Activated CD4-positive, alpha-beta T cell treated with anti-CD3 and anti-CD28 coated beads for 36 hours (primary cell): ENCODE data around the gene IRAK3. TPM values are rescaled to one million over a fixed set of nuclear protein-coding genes. Genes with fewer than 3 reads are reported as not detected.
"Not testable (repeated sequence)": the region's sequence is repeated elsewhere in the genome, so short reads cannot be mapped to it uniquely, and the experiment has no call there.

Source experiments
- ATAC-seq: fragments of 200-7000 bp; cut with Tn5 transposase; one replicate; pipeline ENCODE4 v1.10.0; 2021; ENCODE audit warnings: mild to moderate bottlenecking, moderate library complexity
- CTCF ChIA-PET: fragments of 350-600 bp; sonication (Branson Sonifier 250); formaldehyde crosslinking; loops from one replicate; lab custom pipeline; 2021; ENCODE audit warnings: antibody characterized with exemption; lab: Charles Lee
- POLR2A ChIA-PET: fragments of 350-600 bp; sonication (Branson Sonifier 250); formaldehyde crosslinking; loops from one replicate; lab custom pipeline; 2021; ENCODE audit warnings: antibody characterized with exemption, inconsistent platforms; lab: Charles Lee
- DNase-seq: peaks from one replicate; pipeline ENCODE4 v3.0.0-alpha.2; 2020
- H3K27ac Mint-ChIP-seq: one replicate; pipeline ENCODE4 v1.8.0; 2021; ENCODE audit warnings: mixed read lengths
- H3K27me3 Mint-ChIP-seq: one replicate; pipeline ENCODE4 v1.8.0; 2021; ENCODE audit warnings: mixed read lengths
- H3K36me3 Mint-ChIP-seq: one replicate; pipeline ENCODE4 v1.8.0; 2021; ENCODE audit warnings: low read depth, mixed read lengths
- H3K4me1 Mint-ChIP-seq: one replicate; pipeline ENCODE4 v1.8.0; 2021; ENCODE audit warnings: mixed read lengths
- H3K4me3 Mint-ChIP-seq: one replicate; pipeline ENCODE4 v1.8.0; 2021; ENCODE audit warnings: mild to moderate bottlenecking, moderate library complexity, mixed read lengths
- H3K9me3 Mint-ChIP-seq: one replicate; pipeline ENCODE4 v1.8.0; 2021; ENCODE audit warnings: low read depth, mixed read lengths
- intact Hi-C, 2 experiments: fragments of 100-400 bp; cut with DNase I in 1 of 2; cut with micrococcal nuclease in 1 of 2; formaldehyde crosslinking; loops; one replicate each; pipeline versions ENCODE4 v1.14.2 to v1.15.1; 2022 to 2024; cut with DNase I, micrococcal nuclease
- total RNA-seq, 2 experiments: library from RNA; stranded (reverse); gene quantifications; one replicate each; pipeline ENCODE4 v1.2.3, GENCODE V29; 2021

The IRAK3 gene
- total RNA-seq, 2 experiments from 2014 or later: 0.82 to 1.1 TPM

DNA sequence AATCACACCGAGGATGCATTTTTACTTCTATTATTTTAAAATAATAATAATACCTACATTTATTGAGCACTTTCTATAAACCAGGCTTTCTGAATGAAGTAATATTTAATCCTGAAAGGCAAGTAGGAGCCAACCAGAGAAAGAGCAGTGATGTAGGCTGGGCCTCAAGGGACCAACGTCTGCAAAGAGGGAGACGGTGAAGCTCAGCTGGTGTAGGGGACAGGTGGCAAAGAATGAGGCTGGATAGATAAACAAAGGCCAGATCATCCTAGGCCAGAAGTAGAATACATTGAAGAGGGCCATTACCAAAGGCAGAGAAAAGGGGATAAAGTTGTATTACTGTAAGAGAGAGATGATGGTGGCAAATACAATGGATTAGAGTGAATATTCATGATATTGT lies 18.4 kb upstream of the IRAK3 start:
- Mint-ChIP-seq H3K9me3 (peaks cover 4% of the 10 kb centered on the region), H3K27ac (peak overlapping the region; percentile 99), H3K4me1 (peaks cover 34% of the 10 kb centered on the region), H3K4me3 (peak overlapping the region; percentile 86), H3K27me3 (no peaks in the 10 kb centered on the region), H3K36me3 (peaks cover 32% of the 10 kb centered on the region)
- DNase-seq: no peak
- intact Hi-C loops: no loop called here
- POLR2A ChIA-PET: interaction anchor here (0.7 kb wide), 1 partner anchor 133 kb away, joined by 3 read pairs; no protein-coding TSS in a partner anchor
- CTCF ChIA-PET: interaction anchor here (3.3 kb wide), 1 partner anchor 65 kb away, joined by 10 read pairs; no protein-coding TSS in a partner anchor
- ATAC-seq: no peak

DNA sequence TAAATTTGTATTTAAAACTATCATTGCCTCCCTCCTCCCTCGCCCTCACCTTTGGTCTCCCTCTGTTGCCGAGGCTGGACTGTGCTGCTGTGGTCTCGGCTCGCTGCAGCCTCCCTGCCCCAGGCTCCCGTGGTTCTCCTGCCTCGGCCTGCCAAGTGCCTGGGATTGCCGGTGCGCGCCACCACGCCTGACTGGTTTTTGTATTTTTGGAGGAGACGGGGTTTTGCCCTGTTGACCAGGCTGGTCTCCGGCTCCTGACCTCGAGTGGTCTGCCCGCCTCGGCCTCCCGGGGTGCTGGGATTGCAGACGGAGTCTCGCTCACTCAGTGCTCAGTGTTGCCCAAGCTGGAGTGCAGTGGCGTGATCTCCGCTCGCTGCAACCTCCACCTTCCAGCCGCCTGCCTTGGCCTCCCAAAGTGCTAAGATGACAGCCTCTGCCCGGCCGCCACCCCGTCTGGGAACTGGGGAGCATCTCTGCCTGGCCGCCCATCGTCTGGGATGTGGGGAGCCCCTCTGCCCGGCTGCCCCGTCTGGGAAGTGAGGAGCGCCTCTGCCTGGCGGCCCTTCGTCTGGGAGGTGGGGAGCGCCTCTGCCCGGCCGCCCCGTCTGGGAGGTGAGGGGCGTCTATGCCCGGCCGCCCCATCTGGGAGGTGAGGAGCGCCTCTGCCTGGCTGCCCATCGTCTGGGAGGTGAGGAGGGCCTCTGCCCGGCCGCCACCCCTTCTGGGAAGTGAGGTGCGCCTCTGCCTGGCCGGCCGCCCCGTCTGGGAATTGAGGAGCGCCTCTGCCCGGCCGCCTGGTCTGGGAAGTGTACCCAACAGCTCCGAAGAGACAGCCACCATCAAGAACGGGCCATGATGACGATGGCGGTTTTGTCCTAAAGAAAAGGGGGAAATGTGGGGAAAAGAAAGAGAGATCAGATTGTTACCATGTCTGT lies 14.4 kb upstream of the IRAK3 start:
- H3K27ac Mint-ChIP-seq, DNase-seq, intact Hi-C loops, H3K36me3 Mint-ChIP-seq, H3K9me3 Mint-ChIP-seq, ATAC-seq, H3K4me1 Mint-ChIP-seq, CTCF ChIA-PET, H3K4me3 Mint-ChIP-seq: not testable (repeated sequence)
- peaks cover 11% of the 10 kb centered on the region for H3K27me3 Mint-ChIP-seq
- POLR2A ChIA-PET: interaction anchor here (0.6 to 0.7 kb wide), 2 partner anchors 7 to 12 kb away, joined by 3 read pairs; no protein-coding TSS in a partner anchor

DNA sequence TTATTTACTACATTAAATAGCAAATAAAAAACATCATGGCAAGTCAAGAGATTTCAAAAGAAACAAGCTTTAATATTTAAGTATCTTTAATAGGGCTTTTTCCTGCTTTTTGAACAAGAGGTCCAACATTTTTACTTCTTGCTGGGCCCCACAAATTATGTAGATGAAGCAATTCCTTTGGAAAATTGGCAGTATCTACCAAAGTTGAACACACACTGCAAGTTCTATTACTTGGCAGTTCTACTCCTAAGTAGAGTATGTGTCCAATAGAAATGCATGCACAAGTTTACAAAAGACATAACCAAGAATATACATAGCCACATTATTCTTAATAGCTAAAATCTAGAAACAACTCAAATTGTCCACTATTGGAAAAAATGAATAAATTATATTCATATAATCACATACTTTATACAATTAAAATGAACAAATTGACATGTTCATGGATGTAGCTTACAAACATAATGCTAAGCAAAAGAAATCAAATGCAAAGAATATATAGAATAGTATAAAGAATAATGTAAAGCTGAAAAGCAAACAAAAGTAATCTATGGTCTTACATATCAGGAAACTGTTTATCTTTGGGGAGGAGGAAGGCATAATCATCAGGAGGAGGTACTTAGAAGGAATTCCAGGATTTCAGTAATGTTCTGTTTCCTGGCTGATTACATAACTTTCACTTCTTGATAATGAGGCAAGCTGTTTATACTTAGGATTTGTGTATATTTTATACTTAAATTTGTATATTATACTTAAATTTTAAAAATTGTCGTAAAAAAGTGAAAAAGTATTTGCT lies 12.7 kb upstream of the IRAK3 start:
- DNase-seq (no peak), ATAC-seq (no peak)
- intact Hi-C loops: no loop called here
- POLR2A ChIA-PET: no interaction called here
- CTCF ChIA-PET: interaction anchor here (0.6 to 1.2 kb wide), 5 partner anchors 25 to 251 kb away, joined by 3 to 4 read pairs (median 3); no protein-coding TSS in a partner anchor
- no peaks in the 10 kb centered on the region for H3K4me1 Mint-ChIP-seq
- H3K36me3 Mint-ChIP-seq: no peaks in the 10 kb centered on the region
- peaks cover 11% of the 10 kb centered on the region for H3K27me3 Mint-ChIP-seq
- no peak overlapping the region for H3K27ac Mint-ChIP-seq
- H3K4me3 Mint-ChIP-seq: no peak overlapping the region
- H3K9me3 Mint-ChIP-seq: no peaks in the 10 kb centered on the region

DNA sequence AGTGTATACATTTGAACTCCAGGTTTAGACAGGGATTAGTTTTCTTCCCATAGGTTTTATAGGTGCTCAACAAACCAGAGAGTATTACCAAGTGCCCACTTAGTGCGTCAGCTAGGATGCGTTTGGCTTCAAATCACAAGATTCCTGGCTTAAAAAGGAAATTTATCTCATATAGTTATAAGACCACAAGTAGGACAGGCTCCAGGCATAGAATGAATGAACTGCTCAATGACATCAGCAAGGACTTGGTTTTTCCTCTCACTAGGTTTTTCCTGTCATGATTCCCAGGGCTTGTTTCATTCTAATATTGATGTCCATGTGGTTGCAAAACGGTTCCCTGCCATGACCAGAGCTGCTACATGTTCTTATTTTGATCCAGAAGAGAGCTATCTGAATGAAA lies 6.1 kb upstream of the IRAK3 start:
- ATAC-seq: no peak
- no peak for DNase-seq
- ChIA-PET CTCF (no interaction called here), POLR2A (no interaction called here)
- H3K27ac Mint-ChIP-seq: no peak overlapping the region
- intact Hi-C loops: no loop called here
- H3K9me3 Mint-ChIP-seq: peaks cover 2% of the 10 kb centered on the region
- H3K27me3 Mint-ChIP-seq: peaks cover 28% of the 10 kb centered on the region
- peaks cover 5% of the 10 kb centered on the region for H3K4me1 Mint-ChIP-seq
- peaks cover 5% of the 10 kb centered on the region for H3K36me3 Mint-ChIP-seq
- no peak overlapping the region for H3K4me3 Mint-ChIP-seq

DNA sequence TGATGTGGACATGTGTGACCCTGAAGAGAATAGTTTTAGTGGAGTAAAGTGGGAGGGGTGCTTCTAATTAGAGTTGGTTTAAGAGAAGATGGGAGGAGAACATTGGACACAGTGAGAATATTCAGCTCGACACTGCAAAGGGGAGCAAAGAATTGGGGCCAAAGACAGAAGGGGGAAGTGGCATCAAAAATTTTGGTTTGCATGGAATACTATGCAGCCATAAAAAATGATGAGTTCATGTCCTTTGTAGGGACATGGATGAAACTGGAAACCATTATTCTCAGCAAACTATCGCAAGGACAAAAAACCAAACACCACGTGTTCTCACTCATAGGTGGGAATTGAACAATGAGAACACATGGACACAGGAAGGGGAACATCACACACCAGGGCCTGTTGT lies 4.2 kb upstream of the IRAK3 start:
- ATAC-seq, DNase-seq, intact Hi-C loops, H3K36me3 Mint-ChIP-seq, H3K27ac Mint-ChIP-seq, H3K4me1 Mint-ChIP-seq, H3K4me3 Mint-ChIP-seq, H3K9me3 Mint-ChIP-seq, POLR2A ChIA-PET: not testable (repeated sequence)
- H3K27me3 Mint-ChIP-seq: peaks cover 27% of the 10 kb centered on the region
- CTCF ChIA-PET: interaction anchor here (0.7 to 1.2 kb wide), 2 partner anchors 30 to 54 kb away, joined by 3 read pairs; partner anchors contain the start of gene LLPH

DNA sequence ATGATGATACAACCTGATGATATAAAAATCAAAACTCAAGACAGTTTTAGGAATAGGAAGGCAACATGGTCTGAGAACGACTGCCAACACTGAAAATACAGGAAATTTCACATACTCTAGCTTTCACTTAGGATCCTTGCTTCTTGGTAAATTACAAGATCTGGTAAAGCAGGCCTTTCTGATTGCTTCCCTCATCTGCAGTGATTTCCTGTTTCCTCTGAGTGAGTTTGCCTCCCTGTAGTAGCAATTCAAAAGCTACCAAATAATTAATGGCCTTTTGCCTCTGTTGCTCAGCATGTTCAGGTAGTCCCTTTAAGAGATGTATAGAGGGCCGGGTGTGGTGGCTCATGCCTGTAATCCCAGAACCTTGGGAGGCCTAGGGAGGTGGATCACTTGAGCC lies 2.0 kb upstream of the IRAK3 start:
- DNase-seq: no peak
- Mint-ChIP-seq H3K4me1 (peaks cover 7% of the 10 kb centered on the region), H3K4me3 (no peak overlapping the region), H3K36me3 (peaks cover 5% of the 10 kb centered on the region), H3K27ac (no peak overlapping the region), H3K27me3 (peaks cover 45% of the 10 kb centered on the region), H3K9me3 (peaks cover 2% of the 10 kb centered on the region)
- intact Hi-C loops: no loop called here
- ATAC-seq: no peak
- POLR2A ChIA-PET: interaction anchor here (0.6 kb wide), 1 partner anchor 13 kb away, joined by 3 read pairs; no protein-coding TSS in a partner anchor
- CTCF ChIA-PET: no interaction called here

DNA sequence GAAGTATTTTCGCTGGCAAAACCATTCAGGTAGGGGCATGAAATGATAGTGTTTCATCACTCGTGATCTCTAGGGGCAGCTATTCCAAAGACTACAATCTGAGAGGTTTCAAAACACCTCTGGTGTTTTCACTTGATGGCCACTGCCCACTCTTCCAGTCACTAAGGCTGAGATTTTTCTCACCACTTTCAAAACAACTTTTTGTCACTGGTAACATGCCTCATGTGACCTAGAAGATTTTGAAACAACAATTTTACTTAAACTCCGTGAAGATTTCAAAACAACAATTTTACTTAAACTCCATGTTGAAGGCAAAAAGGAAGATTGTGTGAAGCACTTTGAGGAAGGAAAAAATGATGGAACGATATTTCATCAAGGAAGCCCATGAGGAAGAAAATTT lies 1.2 kb upstream of the IRAK3 start:
- Mint-ChIP-seq H3K4me3 (no peak overlapping the region), H3K27ac (no peak overlapping the region), H3K9me3 (peaks cover 2% of the 10 kb centered on the region), H3K27me3 (peaks cover 42% of the 10 kb centered on the region), H3K4me1 (peaks cover 7% of the 10 kb centered on the region), H3K36me3 (peaks cover 5% of the 10 kb centered on the region)
- ChIA-PET POLR2A (no interaction called here), CTCF (no interaction called here)
- ATAC-seq (no peak), DNase-seq (no peak)
- intact Hi-C loops: no loop called here

DNA sequence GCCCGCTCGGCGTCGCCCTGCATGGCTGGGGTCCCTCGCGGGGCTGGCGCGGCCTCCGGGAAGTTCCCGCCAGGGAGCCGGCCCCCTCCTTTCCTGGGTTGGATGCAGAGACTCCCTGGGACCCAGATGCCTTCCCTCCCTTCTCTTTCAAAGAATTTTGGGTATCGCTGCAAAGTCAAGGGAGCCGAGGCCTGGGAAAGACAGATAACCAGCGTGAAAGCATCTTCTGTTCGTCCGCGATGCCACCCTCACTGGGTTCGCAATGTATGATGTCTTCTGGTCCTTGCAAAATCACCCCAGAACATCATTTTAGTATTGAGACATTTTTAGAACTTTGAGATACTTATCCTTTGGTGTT lies 451 bp downstream of the IRAK3 start:
- intact Hi-C loops: no loop called here
- H3K9me3 Mint-ChIP-seq: peaks cover 2% of the 10 kb centered on the region
- H3K4me3 Mint-ChIP-seq: peak overlapping the region; percentile 43
- no peak overlapping the region for H3K27ac Mint-ChIP-seq
- ChIA-PET POLR2A (no interaction called here), CTCF (interaction anchor here (1.1 to 1.5 kb wide), 2 partner anchors 8 to 11 kb away, joined by 4 to 6 read pairs; no protein-coding TSS in a partner anchor)
- DNase-seq: no peak
- peaks cover 40% of the 10 kb centered on the region for H3K27me3 Mint-ChIP-seq
- ATAC-seq: no peak
- peaks cover 7% of the 10 kb centered on the region for H3K4me1 Mint-ChIP-seq
- H3K36me3 Mint-ChIP-seq: peaks cover 5% of the 10 kb centered on the region

DNA sequence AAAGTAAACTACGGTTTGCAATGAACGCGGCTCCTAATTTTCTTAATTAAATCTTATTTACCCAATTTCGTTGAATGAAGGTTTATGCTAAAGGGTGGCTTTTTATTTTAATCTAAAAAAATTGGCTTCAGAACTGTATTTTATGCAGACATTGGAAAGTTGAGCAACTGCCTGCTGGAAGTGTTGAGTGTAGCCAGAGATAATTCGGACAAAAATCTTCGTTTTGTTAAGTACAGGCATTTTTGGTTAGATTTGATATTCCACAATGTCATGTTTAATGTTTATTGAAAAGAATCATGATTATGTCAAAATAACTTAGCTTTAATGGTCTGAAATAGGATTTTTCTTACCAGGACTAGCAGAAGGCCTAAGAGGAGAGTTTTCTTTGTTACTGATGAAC lies 875 bp downstream of the IRAK3 start:
- POLR2A ChIA-PET: no interaction called here
- CTCF ChIA-PET: no interaction called here
- no peak for ATAC-seq
- Mint-ChIP-seq H3K36me3 (peaks cover 5% of the 10 kb centered on the region), H3K9me3 (no peaks in the 10 kb centered on the region), H3K27ac (no peak overlapping the region), H3K4me3 (peak overlapping the region; percentile 43), H3K27me3 (peaks cover 38% of the 10 kb centered on the region), H3K4me1 (peaks cover 7% of the 10 kb centered on the region)
- DNase-seq: no peak
- intact Hi-C loops: no loop called here

DNA sequence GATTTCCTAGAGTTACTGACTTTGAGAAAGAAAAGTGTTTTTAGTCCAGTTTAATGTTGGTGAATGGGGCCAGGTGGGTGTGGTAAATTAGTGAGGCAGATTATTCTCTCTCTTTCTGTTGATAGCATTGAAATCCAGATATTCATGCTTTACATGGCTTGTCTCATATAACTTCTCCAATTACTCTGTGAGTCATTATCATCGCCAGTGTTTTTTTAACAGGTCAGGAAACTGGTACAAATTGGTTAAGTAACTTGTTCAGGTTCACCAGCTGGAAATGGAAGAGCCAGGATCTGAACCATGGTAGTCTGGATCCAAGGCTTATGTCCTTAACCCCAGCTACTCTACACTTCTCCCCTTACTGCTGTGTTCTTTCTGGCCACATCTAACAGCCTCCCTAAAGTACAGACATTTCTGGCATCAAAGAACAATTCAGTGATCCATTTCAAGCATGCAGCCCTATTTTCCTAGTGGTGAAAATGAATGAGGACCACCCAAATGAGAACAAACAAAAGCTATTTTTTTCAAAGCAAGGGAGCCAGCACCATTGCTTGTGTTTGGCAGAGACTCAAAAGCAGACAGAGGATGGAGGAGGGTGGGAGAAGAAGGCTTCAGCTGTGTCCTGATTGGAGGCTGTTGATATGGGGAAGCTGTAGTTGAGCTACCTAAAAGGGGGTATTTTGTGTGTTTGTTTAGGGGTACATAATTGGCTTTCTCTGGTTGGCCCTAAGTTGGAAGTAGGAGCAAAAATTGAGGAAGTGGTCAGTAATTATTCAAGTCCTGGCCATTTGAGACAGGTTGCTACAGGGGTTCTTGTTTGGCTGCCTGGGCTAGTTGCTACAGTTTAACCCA lies 1.7 kb downstream of the IRAK3 start:
- Mint-ChIP-seq H3K9me3 (no peaks in the 10 kb centered on the region), H3K27ac (no peak overlapping the region), H3K4me1 (peaks cover 7% of the 10 kb centered on the region), H3K4me3 (no peak overlapping the region), H3K27me3 (peaks cover 44% of the 10 kb centered on the region), H3K36me3 (peaks cover 5% of the 10 kb centered on the region)
- no peak for ATAC-seq
- ChIA-PET POLR2A (interaction anchor here (0.6 kb wide), 1 partner anchor 33 kb away, joined by 4 read pairs; no protein-coding TSS in a partner anchor), CTCF (interaction anchor here (1.5 kb wide), 1 partner anchor 21 kb away, joined by 4 read pairs; the partner anchor contains the start of gene TMBIM4)
- DNase-seq: no peak
- intact Hi-C loops: no loop called here
